ENCODE data around the gene HLCS.

DNA sequence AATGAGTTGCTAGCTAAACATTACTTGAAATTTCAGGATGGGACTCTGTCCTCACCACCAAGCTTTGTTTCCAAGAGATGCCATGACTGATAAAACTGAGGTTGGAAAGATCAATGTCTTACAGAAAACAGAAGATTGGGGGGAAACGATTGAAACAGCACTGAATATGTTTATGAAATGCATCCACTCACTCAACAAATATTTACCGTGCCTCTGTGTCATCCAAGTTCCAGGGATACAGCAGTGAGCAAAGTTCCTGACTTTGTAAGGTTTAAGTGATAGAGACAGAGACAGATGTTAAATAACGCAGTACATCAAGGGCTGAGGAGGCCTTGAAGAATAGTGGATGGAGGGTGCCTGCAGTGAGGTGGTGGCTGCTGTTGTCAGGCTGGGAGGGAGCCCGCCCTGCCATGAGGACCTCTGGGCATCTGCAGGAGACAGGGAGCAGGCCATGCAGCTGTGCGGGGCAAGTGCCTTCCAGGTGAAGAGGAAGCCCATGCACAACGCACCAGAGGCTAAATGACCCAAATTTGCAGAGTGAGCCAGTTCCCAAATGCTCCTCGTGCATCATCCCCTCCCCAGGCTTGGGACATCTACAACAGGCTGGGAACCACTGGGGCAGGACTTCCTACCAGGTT is 108.0 kb downstream of the HLCS start:
- TF ChIP-seq, protein P1, sequence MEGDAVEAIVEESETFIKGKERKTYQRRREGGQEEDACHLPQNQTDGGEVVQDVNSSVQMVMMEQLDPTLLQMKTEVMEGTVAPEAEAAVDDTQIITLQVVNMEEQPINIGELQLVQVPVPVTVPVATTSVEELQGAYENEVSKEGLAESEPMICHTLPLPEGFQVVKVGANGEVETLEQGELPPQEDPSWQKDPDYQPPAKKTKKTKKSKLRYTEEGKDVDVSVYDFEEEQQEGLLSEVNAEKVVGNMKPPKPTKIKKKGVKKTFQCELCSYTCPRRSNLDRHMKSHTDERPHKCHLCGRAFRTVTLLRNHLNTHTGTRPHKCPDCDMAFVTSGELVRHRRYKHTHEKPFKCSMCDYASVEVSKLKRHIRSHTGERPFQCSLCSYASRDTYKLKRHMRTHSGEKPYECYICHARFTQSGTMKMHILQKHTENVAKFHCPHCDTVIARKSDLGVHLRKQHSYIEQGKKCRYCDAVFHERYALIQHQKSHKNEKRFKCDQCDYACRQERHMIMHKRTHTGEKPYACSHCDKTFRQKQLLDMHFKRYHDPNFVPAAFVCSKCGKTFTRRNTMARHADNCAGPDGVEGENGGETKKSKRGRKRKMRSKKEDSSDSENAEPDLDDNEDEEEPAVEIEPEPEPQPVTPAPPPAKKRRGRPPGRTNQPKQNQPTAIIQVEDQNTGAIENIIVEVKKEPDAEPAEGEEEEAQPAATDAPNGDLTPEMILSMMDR (IDR thresholded peaks at IDR 0.05), result no peak
- no peak for TF ChIP-seq POLR2A (IDR thresholded peaks at IDR 0.05)
- TF ChIP-seq POLR2AphosphoS5 (IDR thresholded peaks at IDR 0.05), result no peak
- TF ChIP-seq EP300 (IDR thresholded peaks at IDR 0.05), result no peak
